Endothelial cell of umbilical vein (primary cell): ENCODE data around the gene ERBB4. TPM values are rescaled to one million over a fixed set of nuclear protein-coding genes. Genes with fewer than 3 reads are reported as not detected.

Experiments
- BruUV-seq: library from RNA; stranded (reverse); fragments of 400-500 nt; replicated peaks from 2 replicates; lab custom pipeline; 2021; lab: Mats Ljungman, UMichigan
- CTCF ChIA-PET: fragments of 300-600, 350-600 bp; sonication (Branson Sonifier 250); formaldehyde crosslinking; loops from one replicate; lab custom pipeline; 2021; ENCODE audit warnings: antibody characterized with exemption, inconsistent platforms; lab: Charles Lee
- POLR2A ChIA-PET: fragments of 300-600, 350-600 bp; sonication (Branson Sonifier 250); formaldehyde crosslinking; loops from one replicate; lab custom pipeline; 2021; ENCODE audit warnings: antibody characterized with exemption, inconsistent platforms; lab: Charles Lee
- DNase-seq: peaks from one replicate; pipeline ENCODE4 v3.0.0-alpha.2; 2011; ENCODE audit warnings: low read depth, low spot score
- FAIRE-seq: peaks from 2 replicates; lab custom pipeline; 2011; peaks lifted over from hg19 to GRCh38; lab: Jason Lieb, UNC
- H2AFZ ChIP-seq: 2 replicates; pipeline ENCODE4 v1.6.0; 2012; ENCODE audit warnings: low read depth, low read length, control low read depth, inconsistent platforms
- H3K27ac ChIP-seq: 2 replicates; pipeline ENCODE4 v1.5.1; 2011; ENCODE audit warnings: low read depth, mild to moderate bottlenecking, control low read depth, low read length, moderate library complexity; ENCODE audit not compliant: insufficient read depth
- H3K27me3 ChIP-seq, 2 experiments: 2 replicates each; pipeline versions ENCODE4 v1.6.0 to v1.6.1; 2011; ENCODE audit warnings: low read length in 2 of 2, mixed read lengths in 1 of 2; ENCODE audit not compliant: control insufficient read depth in 2 of 2, insufficient read depth in 2 of 2
- H3K36me3 ChIP-seq, 2 experiments: 2 replicates in 1 of 2; 3 replicates in 1 of 2; pipeline ENCODE4 v1.5.1; 2011; ENCODE audit warnings: low read length in 2 of 2, mild to moderate bottlenecking in 1 of 2, moderate library complexity in 1 of 2; ENCODE audit not compliant: control insufficient read depth in 2 of 2, insufficient read depth in 2 of 2; ENCODE audit errors: extremely low read depth in 1 of 2
- H3K4me1 ChIP-seq: 3 replicates; pipeline ENCODE4 v1.5.1; 2011; ENCODE audit warnings: mild to moderate bottlenecking, low read length; ENCODE audit not compliant: control insufficient read depth, insufficient read depth; ENCODE audit errors: extremely low read depth
- H3K4me2 ChIP-seq: 2 replicates; pipeline ENCODE4 v1.6.1; 2011; ENCODE audit warnings: low read length, control low read depth, mixed read lengths; ENCODE audit not compliant: insufficient read depth
- H3K4me3 ChIP-seq, 3 experiments: fragments of 200-600 bp in 1 of 3; sonication (generic), shearing (Covaris generic) in 1 of 3; replicated peaks in 1 of 3; 2 replicates each; pipeline ENCODE4 v1.5.1; 2011 to 2016; ENCODE audit warnings: control low read depth in 3 of 3, low read length in 3 of 3, mild to moderate bottlenecking in 2 of 3, inconsistent platforms in 1 of 3, low read depth in 1 of 3, moderate library complexity in 1 of 3; ENCODE audit not compliant: insufficient read depth in 1 of 3
- H3K79me2 ChIP-seq: 2 replicates; pipeline ENCODE4 v1.6.0; 2012; ENCODE audit warnings: low read length, inconsistent platforms; ENCODE audit not compliant: control insufficient read depth, insufficient read depth
- H3K9ac ChIP-seq: replicated peaks from 2 replicates; pipeline ENCODE3; 2011; ENCODE audit warnings: low read length, control low read depth; ENCODE audit not compliant: insufficient read depth; ENCODE audit errors: extremely low read depth
- H3K9me1 ChIP-seq: replicated peaks from 3 replicates; pipeline ENCODE4 v1.6.0; 2011; ENCODE audit warnings: mild to moderate bottlenecking, low read length; ENCODE audit not compliant: control insufficient read depth, insufficient read depth; ENCODE audit errors: extremely low read depth
- H3K9me3 ChIP-seq: replicated peaks from 2 replicates; pipeline ENCODE4 v1.5.1; 2012; ENCODE audit warnings: low read length, inconsistent platforms; ENCODE audit not compliant: control insufficient read depth, insufficient read depth
- H4K20me1 ChIP-seq: replicated peaks from 2 replicates; pipeline ENCODE3; 2011; ENCODE audit warnings: mild to moderate bottlenecking, low read length; ENCODE audit not compliant: control insufficient read depth, insufficient read depth; ENCODE audit errors: extremely low read depth
- CTCF ChIP-seq, 2 donors: IDR thresholded peaks; 1 replicate in 1 of 2; 2 replicates in 1 of 2; pipeline ENCODE4 v1.5.1; 2011; ENCODE audit warnings: low read length in 2 of 2, mild to moderate bottlenecking in 2 of 2, moderate library complexity in 2 of 2, control low read depth in 1 of 2, inconsistent platforms in 1 of 2, low read depth in 1 of 2; ENCODE audit not compliant: insufficient read depth in 1 of 2; ENCODE audit errors: extremely low read depth in 1 of 2
- EZH2 ChIP-seq: IDR thresholded peaks from 2 replicates; pipeline ENCODE4 v1.6.1; 2012; ENCODE audit warnings: borderline replicate concordance, low read depth, mild to moderate bottlenecking, moderate library complexity, low read length, inconsistent platforms; ENCODE audit not compliant: severe bottlenecking
- FOS ChIP-seq: IDR thresholded peaks from 2 replicates; pipeline ENCODE4 v1.6.1; 2011; ENCODE audit warnings: mild to moderate bottlenecking, low read length, moderate library complexity, borderline replicate concordance; ENCODE audit not compliant: insufficient read depth
- GATA2 ChIP-seq: IDR thresholded peaks from 2 replicates; pipeline ENCODE4 v1.7.0; 2011; ENCODE audit warnings: low read depth, mild to moderate bottlenecking, moderate library complexity, mixed read lengths, low read length; ENCODE audit not compliant: insufficient read length, insufficient read depth
- JUN ChIP-seq: IDR thresholded peaks from 2 replicates; pipeline ENCODE4 v1.6.1; 2011; ENCODE audit warnings: borderline replicate concordance, low read depth; ENCODE audit not compliant: insufficient read length, insufficient read depth
- MAX ChIP-seq: IDR thresholded peaks from 2 replicates; pipeline ENCODE4 v1.6.1; 2011; ENCODE audit not compliant: insufficient read depth, insufficient read length
- POLR2AphosphoS5 ChIP-seq: IDR thresholded peaks from 2 replicates; pipeline ENCODE4 v1.6.1; 2012; ENCODE audit warnings: low read depth, mild to moderate bottlenecking, control low read depth, low read length, moderate library complexity; ENCODE audit not compliant: insufficient read depth
- dilution Hi-C: fragments of 300-500 bp; cut with MboI; formaldehyde crosslinking; loops from one replicate; pipeline ENCODE4 v1.15.0; 2019; ENCODE audit warnings: low sequenced_read_pairs; ENCODE audit not compliant: extremely low pct_ligation_motif_present
- intact Hi-C: fragments of 100-400 bp; cut with micrococcal nuclease; formaldehyde crosslinking; loops from one replicate; pipeline ENCODE4 v1.10.0; 2022
- polyA plus RNA-seq, 4 experiments: library from polyadenylated mRNA; depleted of rRNA in 3 of 4; stranded (reverse) in 3 of 4; unstranded in 1 of 4; fragments of >200 nt; gene quantifications; 2 replicates each; pipeline versions ENCODE4 v1.2.1 to v1.2.3, GENCODE V29; 2011 to 2012; ENCODE audit warnings: missing spikeins in 1 of 4
- total RNA-seq: library from RNA; stranded (reverse); gene quantifications from 2 replicates; pipeline ENCODE4 v1.2.3, GENCODE V29; 2021

Gene ERBB4
- total and polyA plus RNA-seq, 2 donors (not counting 3 experiments of a cell fraction or from before 2014, with no cell fraction given), result 0.01 to 0.27 TPM

GRCh38 chr2:211361383-211361782, 1177.2 kb downstream of the ERBB4 start:
- dilution Hi-C loops, result no loop called here
- no peak for FAIRE-seq

More at GRCh38 chr2:211361383-211361782, 1177.2 kb downstream of the ERBB4 start:
- CTCF ChIA-PET, result no interaction called here
- Histone ChIP-seq H3K36me3 (no peaks in the 10 kb centered on the region), H4K20me1 (no peaks in the 10 kb centered on the region), H3K9me3 (no peaks in the 10 kb centered on the region), H3K79me2 (no peaks in the 10 kb centered on the region), H3K27ac (no peak overlapping the region), H3K9me1 (no peaks in the 10 kb centered on the region), H2AFZ (no peak overlapping the region), H3K27me3 (no peaks in the 10 kb centered on the region), H3K4me2 (no peak overlapping the region), H3K4me3 (no peak overlapping the region), H3K4me1 (no peaks in the 10 kb centered on the region), H3K9ac (no peak overlapping the region)
- POLR2A ChIA-PET, result no interaction called here
- DNase-seq, result no peak
- no TSS peak for BruUV-seq
- intact Hi-C loops, result no loop called here
- TF ChIP-seq GATA2 (no peak), CTCF (IDR thresholded peaks at IDR 0.05; ENCODE audit: extremely low read depth in 1 of 2, insufficient read depth in 1 of 2, low read depth in 1 of 2, low read length in 2 of 2) (no peak), FOS (no peak), JUN (no peak), EZH2 (no peak), MAX (no peak), POLR2AphosphoS5 (no peak)
